HEK293 (cell line): ENCODE measurements around the gene CCDC69.

ENCODE experiments used
- CTCF ChIP-seq: fragments of 450-650 bp; formaldehyde crosslinking; IDR thresholded peaks from 2 replicates; pipeline ENCODE4 v1.5.1; 2016; ENCODE audit warnings: missing biosample characterization, missing genetic modification characterization
- ZBTB17 ChIP-seq: fragments of 450-650 bp; formaldehyde crosslinking; IDR thresholded peaks from 2 replicates; pipeline ENCODE4 v1.5.1; 2016; ENCODE audit warnings: missing biosample characterization, missing genetic modification characterization
- ZNF10 ChIP-seq: fragments of 450-650 bp; formaldehyde crosslinking; IDR thresholded peaks from 2 replicates; pipeline ENCODE4 v1.5.1; 2017; ENCODE audit warnings: missing biosample characterization, missing genetic modification characterization
- ZNF350 ChIP-seq: fragments of 450-650 bp; formaldehyde crosslinking; IDR thresholded peaks from 2 replicates; pipeline ENCODE4 v1.5.0; 2017; ENCODE audit warnings: missing biosample characterization, mild to moderate bottlenecking, missing genetic modification characterization

DNA sequence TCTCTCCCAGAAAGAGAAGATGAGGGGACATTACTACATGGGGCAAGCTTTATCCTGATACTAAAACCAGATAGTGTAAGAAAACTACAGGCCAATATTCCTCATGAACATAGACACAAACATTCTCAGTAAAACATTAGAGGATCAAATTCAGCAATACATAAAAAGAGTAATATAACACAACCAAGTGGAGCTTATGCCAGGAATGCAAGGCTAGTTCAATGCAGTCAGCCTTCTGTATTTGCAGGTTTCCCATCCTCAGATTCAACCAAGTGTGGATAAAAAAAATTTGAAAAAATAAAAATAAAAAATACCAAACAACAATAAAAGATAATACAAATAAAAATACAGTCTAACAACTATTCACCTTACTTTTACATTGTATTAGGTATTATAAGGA is 31.3 kb downstream of the CCDC69 start:
- TF ChIP-seq ZNF350 (tag by site-specific recombination) (no peak), CTCF (tag by site-specific recombination) (no peak), ZBTB17 (tag by site-specific recombination) (no peak), ZNF10 (tag by site-specific recombination) (no peak)
